HG03103 (cell line): Measurements from ENCODE around the gene SERPIND1.
"Not testable (repeated sequence)": the region's sequence is repeated elsewhere in the genome, so short reads cannot be mapped to it uniquely, and the experiment has no call there.

Source experiments
- ATAC-seq: cut with Tn5 transposase; IDR thresholded peaks from one replicate; pipeline ENCODE4 v1.9.1; 2021; ENCODE audit warnings: low read depth; ENCODE audit not compliant: unreplicated experiment

The SERPIND1 gene

DNA sequence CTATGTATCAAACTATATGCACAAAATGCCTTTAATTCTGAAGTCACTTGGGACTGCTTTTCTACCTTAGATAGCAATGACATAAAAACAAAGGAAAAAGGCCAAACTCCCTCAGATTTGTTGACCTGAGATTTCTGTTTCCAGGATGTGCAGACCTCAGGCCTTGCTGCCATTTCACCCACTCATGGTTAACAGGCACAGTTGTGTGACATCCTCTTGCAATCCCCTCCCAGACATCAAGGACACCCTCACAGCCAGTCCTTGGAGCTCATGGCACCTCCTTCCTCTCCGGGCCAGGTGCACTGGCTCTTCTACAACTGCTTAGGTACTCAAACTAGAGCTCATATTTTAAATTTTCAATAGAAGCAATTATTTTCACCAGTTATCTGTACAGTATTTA is 37.3 kb downstream of the SERPIND1 start:
- no peak for ATAC-seq

DNA sequence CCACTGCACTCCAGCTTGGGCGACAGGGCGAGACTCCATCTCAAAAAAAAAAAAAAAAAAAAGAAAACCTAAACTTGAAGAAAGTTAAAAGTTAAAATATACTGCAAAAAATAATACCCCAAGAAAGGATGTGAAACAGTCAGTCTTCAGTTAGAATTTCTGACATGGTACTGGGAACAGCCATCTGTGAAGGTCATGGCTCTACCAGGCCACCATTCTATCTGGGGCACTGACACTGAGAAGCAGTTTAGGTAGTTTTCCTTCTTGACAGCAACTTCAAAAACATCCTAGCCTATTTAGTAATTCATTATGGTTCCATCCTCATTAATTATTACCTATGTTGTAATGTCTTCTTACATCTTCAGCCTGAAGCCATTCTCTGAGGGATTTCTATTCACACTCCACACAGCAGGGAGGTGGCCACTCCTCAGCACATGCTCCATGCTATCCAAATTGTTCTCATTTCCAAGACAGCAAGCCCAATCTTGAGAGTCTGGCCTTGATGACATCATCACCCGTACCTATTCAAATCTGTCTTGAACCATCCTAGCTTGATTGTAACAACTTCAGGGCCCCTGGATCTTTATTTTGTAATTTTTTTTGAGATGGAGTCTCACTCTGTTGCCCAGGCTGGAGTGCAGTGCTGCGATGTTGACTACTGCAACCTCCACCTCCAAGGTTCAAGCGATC is 38.2 kb downstream of the SERPIND1 start:
- ATAC-seq: no peak

GRCh38 chr22:20813056-20813455 is 39.1 kb downstream of the SERPIND1 start:
- no peak for ATAC-seq

DNA sequence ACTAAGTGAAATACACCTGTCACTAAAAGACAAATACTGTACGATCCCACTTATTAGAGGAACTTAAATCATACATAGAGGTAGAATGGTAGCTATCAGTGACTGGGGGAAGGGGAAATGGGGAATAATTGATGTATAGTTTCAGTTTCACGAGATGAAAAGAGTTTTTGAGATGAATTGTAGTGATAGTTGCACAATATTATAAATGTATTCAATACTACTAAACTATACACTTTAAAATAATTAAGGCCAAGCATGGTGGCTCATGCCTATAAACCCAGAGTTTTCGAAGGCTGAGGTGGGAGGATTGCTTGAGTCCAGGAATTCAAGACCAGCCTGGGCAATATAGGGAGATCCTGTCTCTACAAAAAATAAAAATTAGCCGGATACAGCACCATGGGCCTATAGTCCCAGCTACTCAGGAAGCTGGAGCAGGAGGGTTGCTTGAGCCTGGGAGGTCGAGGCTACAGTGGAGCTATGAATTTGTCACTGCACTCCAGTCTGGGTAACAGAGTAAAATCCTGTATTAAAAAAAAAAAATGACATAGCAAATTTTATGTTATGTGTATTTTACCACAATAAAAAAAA is 40.4 kb downstream of the SERPIND1 start:
- no peak for ATAC-seq

GRCh38 chr22:20815477-20816050 is 41.7 kb downstream of the SERPIND1 start:
- ATAC-seq: no peak

GRCh38 chr22:20816559-20816958 is 42.6 kb downstream of the SERPIND1 start:
- ATAC-seq: no peak

DNA sequence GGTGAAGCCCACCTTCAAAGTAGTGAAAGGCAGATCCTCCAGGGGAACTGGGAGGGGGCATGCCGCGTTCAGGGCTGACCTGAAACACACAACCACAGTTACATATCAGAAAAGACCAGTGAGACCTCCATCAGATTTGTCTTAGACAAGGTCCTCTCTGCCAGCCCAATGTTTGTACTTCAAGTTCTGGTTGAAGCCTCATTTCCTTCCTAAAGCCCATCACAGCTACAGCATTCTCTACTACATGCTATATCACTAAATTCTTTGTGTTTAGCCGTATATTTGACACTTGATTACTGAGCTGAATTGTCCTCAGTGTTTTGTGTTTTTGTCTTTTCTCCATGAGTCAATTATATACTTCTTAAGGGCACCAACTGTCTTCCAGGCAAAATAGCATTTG is 44.6 kb downstream of the SERPIND1 start:
- no peak for ATAC-seq

GRCh38 chr22:20819471-20819870 is 45.6 kb downstream of the SERPIND1 start:
- no peak for ATAC-seq

DNA sequence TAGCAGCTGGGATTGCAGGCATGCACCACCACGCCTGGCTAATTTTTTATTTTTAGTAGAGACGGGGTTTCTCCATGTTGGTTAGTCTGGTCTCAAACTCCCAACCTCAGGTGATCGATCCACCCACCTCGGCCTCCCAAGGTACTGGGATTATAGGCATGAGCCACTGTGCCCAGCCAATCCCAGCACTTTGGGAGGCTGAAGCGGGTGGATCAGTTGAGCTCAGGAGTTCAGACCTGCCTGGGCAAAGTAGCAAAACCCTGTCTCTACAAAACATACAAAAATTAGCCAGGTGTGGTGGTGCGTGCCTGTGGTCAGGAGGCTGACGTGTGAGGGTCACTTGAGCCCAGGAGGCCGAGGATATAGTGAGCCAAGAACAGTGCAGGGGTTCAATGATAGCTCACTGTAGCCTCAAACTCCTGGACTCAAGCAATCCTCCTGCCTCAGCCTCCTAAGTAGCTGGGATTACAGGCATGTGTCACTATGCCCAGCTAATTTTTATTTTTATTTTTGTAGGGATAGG is 47.9 kb downstream of the SERPIND1 start:
- not testable (repeated sequence) for ATAC-seq

DNA sequence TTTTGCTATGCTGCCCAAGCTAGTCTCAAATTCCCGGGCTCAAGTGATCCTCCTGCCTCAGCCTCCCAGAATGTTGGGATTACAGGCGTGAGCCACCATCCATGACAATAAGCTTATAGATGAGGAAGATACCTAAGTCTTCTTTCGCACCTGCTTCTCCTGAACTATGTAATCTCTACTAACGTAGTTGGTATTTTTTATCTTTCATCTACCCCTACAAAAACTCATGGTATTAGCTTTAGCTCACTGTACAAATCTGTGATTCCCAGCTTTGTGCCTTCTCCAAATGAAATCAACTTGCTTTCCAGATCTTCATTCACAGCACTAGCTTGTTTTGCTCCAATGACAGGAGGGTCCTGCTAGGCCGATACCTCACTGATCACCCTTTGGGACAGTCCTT is 48.3 kb downstream of the SERPIND1 start:
- no peak for ATAC-seq

DNA sequence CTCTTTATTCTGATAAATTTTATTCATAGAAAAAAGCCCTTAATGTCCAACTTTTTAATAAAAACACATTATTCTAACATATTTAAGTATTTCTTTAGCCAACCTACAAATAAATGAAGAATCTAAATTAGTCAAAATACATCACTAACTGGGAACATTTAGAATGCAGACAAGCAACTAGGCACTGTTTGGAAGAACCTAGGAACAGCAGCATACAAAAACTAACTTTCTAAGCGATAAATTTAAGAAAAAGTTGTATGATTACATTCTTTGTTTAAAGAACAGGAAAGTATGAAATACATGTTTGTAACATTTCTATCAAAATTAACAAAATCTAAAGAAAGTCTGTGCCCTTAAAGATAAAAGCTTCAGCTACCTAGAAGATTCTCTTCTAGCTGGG is 49.4 kb downstream of the SERPIND1 start:
- no peak for ATAC-seq

- ATAC-seq: not testable (repeated sequence)
Measured at GRCh38 chr22:20825216-20825615, 51.3 kb downstream of the SERPIND1 start.

DNA sequence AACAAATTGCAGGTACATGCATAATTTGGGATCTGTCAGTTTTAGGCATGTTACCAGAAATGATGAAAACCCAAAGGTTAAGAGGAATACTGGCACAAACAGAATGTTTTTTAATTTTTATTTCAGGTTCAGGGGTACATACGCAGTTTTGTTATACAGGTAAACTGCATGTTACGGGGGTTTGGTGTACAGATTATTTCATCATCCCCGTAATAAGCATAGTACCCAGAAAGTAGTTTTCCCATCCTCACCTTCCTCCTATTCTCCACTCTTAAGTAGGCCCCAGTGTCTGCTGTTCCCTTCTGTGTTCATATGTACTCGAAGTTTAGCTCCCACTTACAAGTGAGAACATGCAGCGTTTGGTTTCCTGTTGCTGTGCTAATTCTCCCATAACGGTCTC is 51.7 kb downstream of the SERPIND1 start:
- no peak for ATAC-seq

DNA sequence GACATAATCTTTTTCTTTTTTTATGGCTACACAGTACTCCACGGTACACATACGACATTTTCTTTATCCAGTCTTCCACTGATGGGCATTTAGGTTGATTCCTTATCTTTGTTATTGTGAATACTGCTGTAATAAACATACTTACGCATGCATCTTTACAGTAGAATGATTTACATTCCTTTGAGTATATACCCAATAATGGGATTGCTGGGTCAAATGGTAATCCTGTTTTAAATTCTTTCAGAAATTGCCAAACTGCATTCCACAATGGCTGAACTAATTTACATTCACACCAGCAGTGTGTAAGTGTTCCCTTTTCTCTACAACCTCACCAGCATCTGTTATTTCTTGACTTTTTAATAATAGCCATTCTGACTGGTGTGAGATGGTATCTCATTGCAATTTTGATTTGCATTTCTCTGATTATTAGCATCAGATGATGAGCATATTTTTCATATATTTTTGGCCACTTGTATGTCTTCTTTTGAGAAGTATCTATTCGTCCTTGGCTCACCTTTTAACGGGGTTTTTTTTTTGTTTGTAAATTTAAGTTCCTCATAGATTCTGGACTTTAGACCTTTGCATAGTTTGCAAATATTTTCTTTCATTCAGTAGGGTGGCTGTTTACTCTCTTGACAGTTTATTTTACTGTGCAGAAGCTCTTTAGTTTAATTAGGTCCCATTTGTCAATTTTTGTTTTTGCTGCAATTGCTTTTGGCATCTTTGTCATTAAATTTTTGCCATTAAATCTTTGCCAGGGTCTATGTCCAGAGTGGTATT is 52.6 kb downstream of the SERPIND1 start:
- not testable (repeated sequence) for ATAC-seq

- ATAC-seq: no peak
Measured at GRCh38 chr22:20829491-20830134, 55.7 kb downstream of the SERPIND1 start.

DNA sequence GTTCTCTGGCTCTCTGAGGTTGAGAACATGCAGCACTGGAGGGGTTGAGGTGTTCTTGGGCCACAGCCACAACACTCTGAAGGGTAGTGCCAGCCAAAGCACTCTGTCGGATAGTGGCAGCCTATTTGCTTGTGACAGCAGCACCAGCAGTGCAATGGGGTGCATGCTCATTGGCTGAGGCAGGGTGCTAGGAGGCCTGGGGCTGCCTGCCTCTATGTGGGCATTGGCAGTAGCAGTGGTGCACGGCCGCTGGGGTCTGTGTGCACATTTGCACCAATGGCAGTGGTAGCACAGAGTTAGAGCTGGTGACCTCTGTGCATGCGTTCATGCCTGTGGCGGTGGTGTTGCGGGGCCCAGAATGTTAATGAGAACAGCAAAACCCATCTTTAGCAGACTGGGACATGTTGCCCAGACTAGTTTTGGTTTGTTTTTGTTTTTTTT is 59.3 kb downstream of the SERPIND1 start:
- no peak for ATAC-seq

DNA sequence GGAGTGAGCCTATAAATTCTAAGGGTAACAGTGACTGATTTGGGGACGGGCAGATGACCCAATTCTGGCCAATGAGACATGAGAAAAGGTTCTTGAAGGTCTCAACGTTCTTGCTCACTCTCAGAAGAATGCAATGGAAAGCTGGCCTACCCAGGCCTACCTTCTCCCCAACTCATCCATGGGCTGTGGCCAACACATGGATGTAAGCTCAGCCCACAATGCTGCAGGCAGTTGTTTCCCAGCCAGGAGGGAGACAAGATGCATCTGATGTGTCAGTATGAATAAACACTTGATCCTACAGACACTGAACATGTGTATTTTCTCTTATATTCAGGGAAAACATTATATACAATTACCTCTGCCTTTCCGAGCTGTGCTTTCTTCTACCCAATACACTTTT is 60.3 kb downstream of the SERPIND1 start:
- ATAC-seq: no peak

GRCh38 chr22:20834725-20835124 is 60.8 kb downstream of the SERPIND1 start:
- ATAC-seq: no peak
